ENCODE data around the gene CNTNAP4. TPM values are rescaled to one million over a fixed set of nuclear protein-coding genes. Genes with fewer than 3 reads are reported as not detected.

Gene CNTNAP4
- total RNA-seq, 1 donor from 2014 or later, result 2.6 TPM

DNA sequence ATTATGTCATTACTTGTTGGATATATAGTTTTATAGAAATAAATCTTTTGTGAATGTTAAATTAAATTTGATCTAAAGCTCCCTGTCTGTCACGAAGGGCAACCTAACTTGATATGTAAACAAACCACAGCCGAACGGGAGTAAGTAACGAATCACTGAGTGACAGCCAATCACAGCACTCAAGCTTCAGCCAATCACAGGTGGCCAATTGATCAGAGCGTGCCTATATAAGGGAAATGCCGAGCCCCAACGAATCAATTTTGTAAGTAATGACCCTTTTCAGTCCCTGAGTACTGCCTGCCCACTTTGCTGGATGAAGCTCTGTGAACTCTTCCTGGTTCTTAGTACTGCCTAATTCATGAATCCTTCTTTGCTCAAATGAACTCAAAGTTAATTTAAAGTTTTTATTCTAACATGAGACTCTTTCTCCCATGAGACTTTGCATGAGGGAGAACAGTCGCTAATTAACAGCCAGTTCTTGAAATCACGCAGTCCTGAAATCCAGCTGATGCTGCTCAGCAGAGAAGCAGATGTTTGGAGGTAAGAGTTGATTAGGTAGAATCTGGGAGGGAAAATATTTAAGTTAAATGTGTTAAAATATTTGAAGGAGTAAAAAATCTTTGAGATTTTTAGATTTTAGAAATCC lies 302.2 kb downstream of the CNTNAP4 start:
- no peak for DNase-seq (ENCODE audit: low read depth)

DNA sequence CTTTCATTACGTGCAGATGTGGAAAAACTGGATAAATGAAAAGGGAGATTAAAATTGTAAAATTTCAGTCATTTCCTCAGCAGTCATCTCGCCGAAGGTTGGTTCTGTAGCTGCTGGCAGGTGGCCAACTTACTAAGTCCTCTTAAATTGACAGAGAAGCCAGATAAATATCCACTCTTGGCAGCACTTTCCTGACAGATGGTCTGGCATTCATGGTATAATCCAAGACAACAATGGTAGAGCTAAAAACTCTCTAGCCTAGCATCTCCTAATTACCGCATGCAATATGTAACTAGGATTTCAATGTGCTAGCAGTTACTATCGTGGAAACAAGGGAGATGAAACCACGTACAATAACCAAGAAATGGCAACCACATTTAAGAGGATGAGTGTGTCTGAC lies 306.3 kb downstream of the CNTNAP4 start:
- peak; percentile 9 for DNase-seq (ENCODE audit: low read depth)

DNA sequence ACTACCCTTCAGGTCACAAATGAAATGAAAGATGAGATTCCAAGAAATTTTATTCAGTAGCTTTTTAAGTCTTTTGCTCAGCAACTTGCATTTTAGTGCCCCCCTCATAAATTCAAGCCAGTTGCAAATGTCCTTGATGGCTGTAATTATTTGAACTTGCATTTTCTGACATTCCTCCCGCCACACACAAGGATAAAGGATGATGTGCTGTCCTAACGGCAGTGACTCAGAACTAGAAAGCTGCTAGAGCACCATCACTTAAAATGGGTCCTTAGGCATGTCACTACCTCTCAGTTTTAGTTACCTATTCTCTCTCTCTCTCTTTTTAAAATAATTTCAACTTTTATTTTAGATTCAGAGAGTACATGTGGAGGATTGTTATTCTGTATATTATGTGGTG lies 306.7 kb downstream of the CNTNAP4 start:
- no peak for DNase-seq (ENCODE audit: low read depth)

DNA sequence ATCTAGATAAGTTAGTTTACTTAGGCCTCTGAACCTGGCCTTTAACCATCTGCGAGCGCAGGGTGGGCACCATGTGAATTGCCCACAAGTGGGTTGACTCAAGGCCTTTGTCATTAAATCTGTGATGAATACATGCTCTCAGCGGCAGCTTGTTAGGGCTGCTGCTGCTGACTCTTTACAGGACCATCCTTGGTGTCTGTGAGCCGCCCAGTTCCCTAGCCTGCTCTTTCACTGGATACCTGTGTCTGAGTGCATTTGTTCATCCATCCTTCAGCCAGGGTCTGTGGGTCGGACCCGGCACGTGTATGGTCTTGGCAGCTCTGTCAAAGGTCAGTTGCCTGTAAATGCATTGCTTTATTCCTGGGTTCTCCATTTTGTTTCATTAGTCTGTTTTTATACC lies 321.3 kb downstream of the CNTNAP4 start:
- DNase-seq (ENCODE audit: low read depth), result no peak

- DNase-seq (ENCODE audit: low read depth), result no peak
Observed at GRCh38 chr16:76607317-76607716, 330.1 kb downstream of the CNTNAP4 start.

Measured in myocyte (in vitro differentiated cells).